K562 (cell line): ENCODE results near the gene MIXL1. TPM values are rescaled to one million over a fixed set of nuclear protein-coding genes. Genes with fewer than 3 reads are reported as not detected.

Source experiments
- ATF7 ChIP-seq: fragments of 450-650 bp; IDR thresholded peaks from 2 replicates; pipeline ENCODE4 v1.7.1; 2014; ENCODE audit warnings: mild to moderate bottlenecking, moderate library complexity
- CBFB ChIP-seq: sonication (generic); formaldehyde crosslinking; IDR thresholded peaks from 2 replicates; pipeline ENCODE4 v1.4.0; 2020; ENCODE audit warnings: mild to moderate bottlenecking, missing genetic modification reagents
- L3MBTL2 ChIP-seq: fragments of 450-650 bp; IDR thresholded peaks from 2 replicates; pipeline ENCODE4 v1.6.1; 2016; ENCODE audit warnings: mild to moderate bottlenecking, moderate library complexity
- MTA3 ChIP-seq: fragments of 450-650 bp; formaldehyde crosslinking; IDR thresholded peaks from 2 replicates; pipeline ENCODE4 v1.6.1; 2017; ENCODE audit warnings: mild to moderate bottlenecking, borderline replicate concordance
- POLR2AphosphoS5 ChIP-seq: IDR thresholded peaks from 2 replicates; pipeline ENCODE4 v1.6.1; 2011; ENCODE audit warnings: mild to moderate bottlenecking, low read depth, low read length, moderate library complexity; ENCODE audit not compliant: control insufficient read depth, insufficient read depth
- SMAD3 ChIP-seq: fragments of 450-650 bp; formaldehyde crosslinking; conservative IDR thresholded peaks from 2 replicates; pipeline ENCODE4 v1.4.0; 2020; ENCODE audit warnings: mild to moderate bottlenecking
- STAG1 ChIP-seq: sonication (generic); formaldehyde crosslinking; IDR thresholded peaks from 2 replicates; pipeline ENCODE4 v1.5.0; 2020; ENCODE audit warnings: missing genetic modification reagents, borderline replicate concordance
- TCF7L2 ChIP-seq: fragments of 150-350 bp; IDR thresholded peaks from 2 replicates; pipeline ENCODE4 v1.6.1; 2016; ENCODE audit warnings: low read depth, mild to moderate bottlenecking, low read length, moderate library complexity
- ZKSCAN8 ChIP-seq: fragments of 200-800 bp; sonication (Bioruptor generic); IDR thresholded peaks from 2 replicates; pipeline ENCODE4 v1.6.1; 2016; ENCODE audit warnings: missing genetic modification characterization, missing compliant biosample characterization
- ZNF696 ChIP-seq: fragments of 250-450 bp; sonication (Bioruptor Pico); conservative IDR thresholded peaks from 2 replicates; pipeline ENCODE4 v1.4.0; 2020; ENCODE audit warnings: mild to moderate bottlenecking, moderate library complexity
- ZNF75A ChIP-seq: fragments of 450-650 bp; formaldehyde crosslinking; IDR thresholded peaks from 2 replicates; pipeline ENCODE4 v1.4.0; 2020; ENCODE audit warnings: mild to moderate bottlenecking
- ZNF830 ChIP-seq: fragments of 250-450 bp; sonication (Bioruptor Pico); IDR thresholded peaks from 2 replicates; pipeline ENCODE4 v1.5.0; 2021; ENCODE audit warnings: mild to moderate bottlenecking
- ZSCAN32 ChIP-seq: fragments of 450-650 bp; formaldehyde crosslinking; IDR thresholded peaks from 2 replicates; pipeline ENCODE4 v1.4.0; 2020; ENCODE audit warnings: mild to moderate bottlenecking, moderate library complexity
- polyA plus RNA-seq, 8 experiments: library from polyadenylated mRNA; depleted of rRNA in 4 of 8; stranded (reverse) in 5 of 8; unstranded in 3 of 8; fragments of >200 nt; fragmentation: Nextera tagmentation in 2 of 8; fragmentation: Illumina TruSeq in 1 of 8; extraction: Ambion mirVana in 2 of 8; extraction: Trizol in 1 of 8; gene quantifications; 2 replicates each; pipeline versions ENCODE4 v1.2.1 to v1.2.3, GENCODE V29; 2011 to 2014; ENCODE audit warnings: inconsistent platforms in 1 of 8, missing spikeins in 1 of 8
- total RNA-seq, 7 experiments: library from RNA; depleted of rRNA in 6 of 7; stranded (reverse); fragments of >200 nt in 6 of 7; fragmentation: Illumina TruSeq in 2 of 7; extraction: Trizol in 2 of 7; gene quantifications; 2 replicates each; pipeline versions ENCODE4 v1.2.1 to v1.2.3, GENCODE V29; 2011 to 2021; ENCODE audit warnings: low replicate concordance in 1 of 7
- TF ChIP-seq, protein P1 (sequence below): fragments of 250-450 bp; sonication (Bioruptor Pico); IDR thresholded peaks from 2 replicates; pipeline ENCODE4 v1.4.0; 2020; ENCODE audit warnings: mild to moderate bottlenecking, moderate library complexity, borderline replicate concordance
- TF ChIP-seq, protein P2 (sequence below): sonication (generic); formaldehyde crosslinking; IDR thresholded peaks from 2 replicates; pipeline ENCODE4 v1.8.0; 2022; ENCODE audit warnings: mild to moderate bottlenecking, missing genetic modification reagents
- TF ChIP-seq, protein P3 (sequence below), 2 experiments: fragments of 450-650 bp; IDR thresholded peaks; 2 replicates each; pipeline ENCODE4 v1.6.1; 2016
- TF ChIP-seq, protein P4 (sequence below), 2 experiments: fragments of 450-650 bp; conservative IDR thresholded peaks; 2 replicates each; pipeline ENCODE4 v1.6.1; 2017; ENCODE audit warnings: mild to moderate bottlenecking in 2 of 2, moderate library complexity in 2 of 2

MIXL1 gene
- total and polyA plus RNA-seq, 9 of the 15 experiments (the other 6 are each of a cell fraction or from before 2014, with no cell fraction given) = not detected

DNA sequence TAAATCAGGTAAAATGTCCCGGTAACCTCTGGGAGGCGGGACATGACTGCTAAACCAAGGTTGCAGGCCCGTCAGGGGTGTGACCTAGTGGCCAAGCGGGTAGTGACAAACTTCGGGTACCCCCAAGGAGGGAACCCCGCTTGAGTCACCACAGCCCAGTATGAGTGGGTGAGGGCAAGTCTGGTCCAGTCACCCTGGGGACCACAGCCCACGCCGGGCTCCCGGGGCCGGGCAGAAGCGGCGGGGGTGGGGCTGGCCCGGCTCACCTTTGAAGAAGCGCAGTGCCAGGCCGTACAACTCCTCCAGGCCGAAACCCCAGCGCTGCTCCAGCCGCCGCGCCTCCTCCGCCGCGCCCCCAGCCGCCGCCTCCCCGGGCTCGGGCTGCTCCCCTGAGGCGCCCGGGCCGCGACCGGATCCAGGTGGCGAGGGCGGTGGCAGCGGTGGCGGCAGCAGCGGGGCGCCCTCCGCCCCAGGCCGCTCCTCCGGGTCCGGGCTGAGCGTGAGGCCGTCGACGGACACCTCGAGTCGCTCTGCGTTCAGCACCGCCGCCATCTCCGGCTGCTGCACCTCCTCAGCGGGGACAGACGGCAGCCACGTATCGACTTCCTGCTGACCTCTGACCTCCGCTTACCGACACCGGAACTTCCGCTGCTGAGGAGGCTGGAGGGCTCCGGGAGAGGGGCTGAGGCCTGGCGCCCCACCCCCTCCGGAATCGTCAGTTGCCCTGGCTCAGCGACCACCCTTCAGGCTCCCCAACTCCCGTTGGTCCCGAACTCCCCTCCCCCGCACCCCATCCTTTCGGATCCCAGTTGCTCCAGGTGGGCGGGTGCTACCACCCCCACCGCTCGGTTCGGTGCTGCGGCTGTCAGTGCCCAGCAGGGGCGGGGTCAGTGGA lies 37.1 kb upstream of the MIXL1 start, which contains the start of gene ACBD3 (continued):
- TF ChIP-seq, protein P1, sequence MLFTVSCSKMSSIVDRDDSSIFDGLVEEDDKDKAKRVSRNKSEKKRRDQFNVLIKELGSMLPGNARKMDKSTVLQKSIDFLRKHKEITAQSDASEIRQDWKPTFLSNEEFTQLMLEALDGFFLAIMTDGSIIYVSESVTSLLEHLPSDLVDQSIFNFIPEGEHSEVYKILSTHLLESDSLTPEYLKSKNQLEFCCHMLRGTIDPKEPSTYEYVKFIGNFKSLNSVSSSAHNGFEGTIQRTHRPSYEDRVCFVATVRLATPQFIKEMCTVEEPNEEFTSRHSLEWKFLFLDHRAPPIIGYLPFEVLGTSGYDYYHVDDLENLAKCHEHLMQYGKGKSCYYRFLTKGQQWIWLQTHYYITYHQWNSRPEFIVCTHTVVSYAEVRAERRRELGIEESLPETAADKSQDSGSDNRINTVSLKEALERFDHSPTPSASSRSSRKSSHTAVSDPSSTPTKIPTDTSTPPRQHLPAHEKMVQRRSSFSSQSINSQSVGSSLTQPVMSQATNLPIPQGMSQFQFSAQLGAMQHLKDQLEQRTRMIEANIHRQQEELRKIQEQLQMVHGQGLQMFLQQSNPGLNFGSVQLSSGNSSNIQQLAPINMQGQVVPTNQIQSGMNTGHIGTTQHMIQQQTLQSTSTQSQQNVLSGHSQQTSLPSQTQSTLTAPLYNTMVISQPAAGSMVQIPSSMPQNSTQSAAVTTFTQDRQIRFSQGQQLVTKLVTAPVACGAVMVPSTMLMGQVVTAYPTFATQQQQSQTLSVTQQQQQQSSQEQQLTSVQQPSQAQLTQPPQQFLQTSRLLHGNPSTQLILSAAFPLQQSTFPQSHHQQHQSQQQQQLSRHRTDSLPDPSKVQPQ = no peak
- TF ChIP-seq, protein P2, sequence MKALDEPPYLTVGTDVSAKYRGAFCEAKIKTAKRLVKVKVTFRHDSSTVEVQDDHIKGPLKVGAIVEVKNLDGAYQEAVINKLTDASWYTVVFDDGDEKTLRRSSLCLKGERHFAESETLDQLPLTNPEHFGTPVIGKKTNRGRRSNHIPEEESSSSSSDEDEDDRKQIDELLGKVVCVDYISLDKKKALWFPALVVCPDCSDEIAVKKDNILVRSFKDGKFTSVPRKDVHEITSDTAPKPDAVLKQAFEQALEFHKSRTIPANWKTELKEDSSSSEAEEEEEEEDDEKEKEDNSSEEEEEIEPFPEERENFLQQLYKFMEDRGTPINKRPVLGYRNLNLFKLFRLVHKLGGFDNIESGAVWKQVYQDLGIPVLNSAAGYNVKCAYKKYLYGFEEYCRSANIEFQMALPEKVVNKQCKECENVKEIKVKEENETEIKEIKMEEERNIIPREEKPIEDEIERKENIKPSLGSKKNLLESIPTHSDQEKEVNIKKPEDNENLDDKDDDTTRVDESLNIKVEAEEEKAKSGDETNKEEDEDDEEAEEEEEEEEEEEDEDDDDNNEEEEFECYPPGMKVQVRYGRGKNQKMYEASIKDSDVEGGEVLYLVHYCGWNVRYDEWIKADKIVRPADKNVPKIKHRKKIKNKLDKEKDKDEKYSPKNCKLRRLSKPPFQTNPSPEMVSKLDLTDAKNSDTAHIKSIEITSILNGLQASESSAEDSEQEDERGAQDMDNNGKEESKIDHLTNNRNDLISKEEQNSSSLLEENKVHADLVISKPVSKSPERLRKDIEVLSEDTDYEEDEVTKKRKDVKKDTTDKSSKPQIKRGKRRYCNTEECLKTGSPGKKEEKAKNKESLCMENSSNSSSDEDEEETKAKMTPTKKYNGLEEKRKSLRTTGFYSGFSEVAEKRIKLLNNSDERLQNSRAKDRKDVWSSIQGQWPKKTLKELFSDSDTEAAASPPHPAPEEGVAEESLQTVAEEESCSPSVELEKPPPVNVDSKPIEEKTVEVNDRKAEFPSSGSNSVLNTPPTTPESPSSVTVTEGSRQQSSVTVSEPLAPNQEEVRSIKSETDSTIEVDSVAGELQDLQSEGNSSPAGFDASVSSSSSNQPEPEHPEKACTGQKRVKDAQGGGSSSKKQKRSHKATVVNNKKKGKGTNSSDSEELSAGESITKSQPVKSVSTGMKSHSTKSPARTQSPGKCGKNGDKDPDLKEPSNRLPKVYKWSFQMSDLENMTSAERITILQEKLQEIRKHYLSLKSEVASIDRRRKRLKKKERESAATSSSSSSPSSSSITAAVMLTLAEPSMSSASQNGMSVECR (CRISPR knock-in tag) = peak; percentile 85
- TF ChIP-seq CBFB (CRISPR knock-in tag) (peak; percentile 77; the same call in 1 of the 2 replicates), MTA3 (peak; percentile 91; the same call in 1 of the 2 replicates), SMAD3 (CRISPR knock-in tag) (no peak), ZKSCAN8 (no peak), POLR2AphosphoS5 (peak; percentile 91), ZNF75A (no peak), TCF7L2 (no peak), ZNF696 (no peak), ZSCAN32 (CRISPR knock-in tag) (no peak), ATF7 (peak; percentile 77), L3MBTL2 (peak; percentile 66), STAG1 (no peak), ZNF830 (CRISPR knock-in tag) (peak; percentile 88; the same call in 1 of the 2 replicates)
- TF ChIP-seq, protein P3, sequence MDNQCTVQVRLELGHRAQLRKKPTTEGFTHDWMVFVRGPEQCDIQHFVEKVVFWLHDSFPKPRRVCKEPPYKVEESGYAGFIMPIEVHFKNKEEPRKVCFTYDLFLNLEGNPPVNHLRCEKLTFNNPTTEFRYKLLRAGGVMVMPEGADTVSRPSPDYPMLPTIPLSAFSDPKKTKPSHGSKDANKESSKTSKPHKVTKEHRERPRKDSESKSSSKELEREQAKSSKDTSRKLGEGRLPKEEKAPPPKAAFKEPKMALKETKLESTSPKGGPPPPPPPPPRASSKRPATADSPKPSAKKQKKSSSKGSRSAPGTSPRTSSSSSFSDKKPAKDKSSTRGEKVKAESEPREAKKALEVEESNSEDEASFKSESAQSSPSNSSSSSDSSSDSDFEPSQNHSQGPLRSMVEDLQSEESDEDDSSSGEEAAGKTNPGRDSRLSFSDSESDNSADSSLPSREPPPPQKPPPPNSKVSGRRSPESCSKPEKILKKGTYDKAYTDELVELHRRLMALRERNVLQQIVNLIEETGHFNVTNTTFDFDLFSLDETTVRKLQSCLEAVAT (IDR thresholded peaks at IDR 0.05) = 0 out of 4 replicates have a peak, but pooled peaks of 1 of the 2 experiments have one; percentile 41
- TF ChIP-seq, protein P4, sequence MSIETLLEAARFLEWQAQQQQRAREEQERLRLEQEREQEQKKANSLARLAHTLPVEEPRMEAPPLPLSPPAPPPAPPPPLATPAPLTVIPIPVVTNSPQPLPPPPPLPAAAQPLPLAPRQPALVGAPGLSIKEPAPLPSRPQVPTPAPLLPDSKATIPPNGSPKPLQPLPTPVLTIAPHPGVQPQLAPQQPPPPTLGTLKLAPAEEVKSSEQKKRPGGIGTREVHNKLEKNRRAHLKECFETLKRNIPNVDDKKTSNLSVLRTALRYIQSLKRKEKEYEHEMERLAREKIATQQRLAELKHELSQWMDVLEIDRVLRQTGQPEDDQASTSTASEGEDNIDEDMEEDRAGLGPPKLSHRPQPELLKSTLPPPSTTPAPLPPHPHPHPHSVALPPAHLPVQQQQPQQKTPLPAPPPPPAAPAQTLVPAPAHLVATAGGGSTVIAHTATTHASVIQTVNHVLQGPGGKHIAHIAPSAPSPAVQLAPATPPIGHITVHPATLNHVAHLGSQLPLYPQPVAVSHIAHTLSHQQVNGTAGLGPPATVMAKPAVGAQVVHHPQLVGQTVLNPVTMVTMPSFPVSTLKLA (conservative IDR thresholded peaks at IDR 0.05) = peak; percentile 62 to 83; a peak in 2 of 4 replicates
